Nephron progenitor cell (in vitro differentiated cells): ENCODE data around the gene F2RL2.
"Not testable (repeated sequence)": the region's sequence is repeated elsewhere in the genome, so short reads cannot be mapped to it uniquely, and the experiment has no call there.

Source experiments
- DNase-seq: peaks from one replicate; pipeline ENCODE4 v3.0.0; 2021
- H3K27ac Mint-ChIP-seq: 2 replicates; pipeline ENCODE4 v1.8.0; 2021; ENCODE audit warnings: mild to moderate bottlenecking, moderate library complexity, mixed read lengths
- H3K27me3 Mint-ChIP-seq: 2 replicates; pipeline ENCODE4 v1.8.0; 2021; ENCODE audit warnings: mild to moderate bottlenecking, low read depth, mixed read lengths; ENCODE audit not compliant: poor library complexity
- H3K36me3 Mint-ChIP-seq: 2 replicates; pipeline ENCODE4 v1.8.0; 2021; ENCODE audit warnings: low read depth, mixed read lengths
- H3K4me1 Mint-ChIP-seq: 2 replicates; pipeline ENCODE4 v1.8.0; 2021; ENCODE audit warnings: mixed read lengths
- H3K4me3 Mint-ChIP-seq: 2 replicates; pipeline ENCODE4 v1.8.0; 2021; ENCODE audit warnings: mild to moderate bottlenecking, moderate library complexity, mixed read lengths
- H3K9me3 Mint-ChIP-seq: 2 replicates; pipeline ENCODE4 v1.8.0; 2021; ENCODE audit warnings: mild to moderate bottlenecking, moderate library complexity, mixed read lengths
- CTCF ChIP-seq: fragments of 200-600 bp; sonication (generic); IDR thresholded peaks from 2 replicates; pipeline ENCODE4 v1.5.0; 2021; ENCODE audit warnings: antibody characterized with exemption

F2RL2 gene

GRCh38 chr5:76610196-76610595 lies 13.0 kb downstream of the F2RL2 start:
- Mint-ChIP-seq H3K9me3 (no peaks in the 10 kb centered on the region), H3K4me1 (peaks cover 17% of the 10 kb centered on the region), H3K4me3 (no peak overlapping the region), H3K27ac (no peak overlapping the region), H3K36me3 (peaks cover 23% of the 10 kb centered on the region), H3K27me3 (no peaks in the 10 kb centered on the region)
- DNase-seq, result no peak
- TF ChIP-seq CTCF, result no peak

GRCh38 chr5:76608833-76609232 lies 14.4 kb downstream of the F2RL2 start:
- no peak for TF ChIP-seq CTCF
- Mint-ChIP-seq H3K36me3 (peaks cover 36% of the 10 kb centered on the region), H3K4me1 (peaks cover 17% of the 10 kb centered on the region), H3K27me3 (no peaks in the 10 kb centered on the region), H3K4me3 (no peak overlapping the region), H3K9me3 (no peaks in the 10 kb centered on the region), H3K27ac (no peak overlapping the region)
- no peak for DNase-seq

DNA sequence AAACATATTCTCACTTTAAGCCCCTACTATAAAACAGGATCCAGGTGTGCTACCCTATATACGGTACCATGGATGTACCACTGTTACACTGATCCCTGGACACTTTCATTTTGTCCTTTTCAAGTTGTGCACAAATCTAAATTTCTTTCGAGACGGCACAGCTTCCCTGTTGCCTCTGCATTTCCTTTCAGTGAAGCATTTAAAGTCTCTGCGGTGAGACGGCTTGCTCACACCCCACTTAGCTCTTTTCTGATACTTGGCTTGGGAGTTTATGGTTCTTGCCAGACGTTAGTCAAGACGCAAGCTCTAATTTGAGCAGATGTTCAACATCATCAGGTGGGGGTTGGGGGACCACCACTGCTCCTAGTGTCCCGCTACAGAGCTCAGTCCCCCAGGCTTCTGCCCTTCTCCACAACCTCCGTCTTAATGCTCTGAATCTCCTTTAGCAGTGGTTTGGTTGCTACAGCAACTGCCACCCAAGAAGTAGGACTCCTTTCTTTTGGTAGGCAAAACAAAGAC lies 15.8 kb downstream of the F2RL2 start:
- Mint-ChIP-seq H3K36me3 (peaks cover 41% of the 10 kb centered on the region), H3K27ac (peak overlapping the region; percentile 87), H3K4me1 (peaks cover 17% of the 10 kb centered on the region), H3K9me3 (no peaks in the 10 kb centered on the region), H3K4me3 (no peak overlapping the region), H3K27me3 (no peaks in the 10 kb centered on the region)
- no peak for TF ChIP-seq CTCF
- peak; percentile 6 for DNase-seq

DNA sequence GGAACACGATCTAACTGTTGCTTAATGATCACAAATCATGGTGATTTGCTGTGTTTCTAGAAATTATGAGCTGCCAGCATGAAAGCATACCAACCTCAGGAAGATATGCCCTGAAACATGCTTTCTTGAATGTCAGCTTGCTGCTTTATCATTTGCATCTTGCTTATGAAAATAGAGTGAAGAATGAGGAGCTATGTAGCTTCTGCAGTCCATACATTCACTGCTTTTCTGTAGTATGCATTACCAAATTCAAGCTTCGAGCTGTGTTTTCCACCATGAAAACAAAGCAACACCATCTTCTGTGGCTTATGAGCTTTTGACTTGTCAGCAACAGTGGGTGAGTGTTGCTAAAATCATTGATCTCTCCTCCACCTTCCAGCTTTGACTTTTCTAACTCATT lies 16.5 kb downstream of the F2RL2 start:
- H3K27me3 Mint-ChIP-seq, result no peaks in the 10 kb centered on the region
- peaks cover 21% of the 10 kb centered on the region for H3K4me1 Mint-ChIP-seq
- TF ChIP-seq CTCF, result no peak
- no peak for DNase-seq
- H3K27ac Mint-ChIP-seq, result no peak overlapping the region
- peaks cover 38% of the 10 kb centered on the region for H3K36me3 Mint-ChIP-seq
- no peaks in the 10 kb centered on the region for H3K9me3 Mint-ChIP-seq
- no peak overlapping the region for H3K4me3 Mint-ChIP-seq

DNA sequence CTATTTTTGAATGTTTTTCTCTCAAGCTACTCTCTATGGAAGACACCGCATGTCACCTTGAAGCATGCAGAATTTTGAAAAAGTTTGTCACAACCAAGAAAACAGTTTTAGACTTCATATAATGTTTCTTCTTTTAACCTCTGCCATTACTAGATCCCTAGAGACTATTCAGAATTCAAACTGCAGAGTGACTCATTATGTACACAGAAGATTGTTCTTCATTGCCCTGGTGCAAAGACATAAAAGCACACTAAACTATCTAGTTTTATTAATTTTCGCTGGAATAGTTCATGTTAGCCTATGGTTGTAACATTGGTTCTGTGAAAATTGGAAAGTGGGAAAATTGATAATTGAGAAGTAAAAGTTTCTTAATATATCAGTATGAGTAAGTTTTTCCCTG lies 18.4 kb downstream of the F2RL2 start:
- peaks cover 27% of the 10 kb centered on the region for H3K36me3 Mint-ChIP-seq
- no peak for TF ChIP-seq CTCF

DNA sequence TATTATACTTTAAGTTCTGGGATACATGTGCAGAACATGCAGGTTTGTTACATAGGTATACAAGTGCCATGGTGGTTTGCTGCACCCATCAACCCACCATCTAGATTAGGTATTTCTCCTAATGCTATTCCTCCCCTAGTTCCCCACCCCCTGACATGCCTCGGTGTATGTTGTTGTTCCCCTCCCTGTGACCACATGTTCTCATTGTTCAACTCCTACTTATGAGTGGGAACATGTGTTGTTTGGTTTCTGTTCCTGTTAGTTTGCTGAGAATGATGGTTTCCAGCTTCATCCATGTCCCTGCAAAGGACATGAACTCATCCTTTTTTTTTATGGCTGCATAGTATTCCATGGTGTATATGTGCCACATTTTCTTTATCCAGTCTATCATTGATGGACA lies 19.2 kb downstream of the F2RL2 start:
- not testable (repeated sequence) for H3K27me3 Mint-ChIP-seq, H3K9me3 Mint-ChIP-seq, DNase-seq, H3K27ac Mint-ChIP-seq, H3K4me3 Mint-ChIP-seq
- Mint-ChIP-seq H3K36me3 (peaks cover 27% of the 10 kb centered on the region), H3K4me1 (peaks cover 21% of the 10 kb centered on the region)

More for the DNA sequence above, 18.4 kb downstream of the F2RL2 start:
- no peak overlapping the region for H3K27ac Mint-ChIP-seq
- no peaks in the 10 kb centered on the region for H3K27me3 Mint-ChIP-seq
- DNase-seq, result no peak
- H3K9me3 Mint-ChIP-seq, result no peaks in the 10 kb centered on the region
- H3K4me3 Mint-ChIP-seq, result no peak overlapping the region
- peaks cover 21% of the 10 kb centered on the region for H3K4me1 Mint-ChIP-seq
